Liver (tissue), 5 donors: Measurements from ENCODE around the gene BCHE. TPM values are rescaled to one million over a fixed set of nuclear protein-coding genes. Genes with fewer than 3 reads are reported as not detected.

Source experiments
- REST ChIP-seq: IDR thresholded peaks from 2 replicates; pipeline ENCODE4 v1.6.1; 2016; ENCODE audit warnings: antibody characterized with exemption, mild to moderate bottlenecking
- polyA plus RNA-seq, 2 donors: library from polyadenylated mRNA; stranded (reverse) in 1 of 2; unstranded in 1 of 2; fragments of 200-250 nt in 1 of 2; fragments of >200 nt in 1 of 2; fragmentation: Nextera tagmentation in 1 of 2; extraction: Ambion mirVana in 1 of 2; gene quantifications; one replicate each; pipeline versions ENCODE4 v1.2.1 to v1.2.3, GENCODE V29; 2013 to 2015
- total RNA-seq, 2 donors: library from RNA; depleted of rRNA; stranded (reverse); fragments of >200 nt; gene quantifications; one replicate each; pipeline ENCODE4 v1.2.3, GENCODE V29; 2014
- donor health status: healthy.
- donor health status: healthy.
- donor health status: healthy.

Gene BCHE
- total and polyA plus RNA-seq, 4 donors: 18.4 to 46.8 (median 35.6) TPM

- TF ChIP-seq REST: no peak
These were observed 111.9 kb downstream of the BCHE start (continued) for GRCh38 chr3:165725296-165725695.
